ENCODE results near the gene PTRHD1.
"Not testable (repeated sequence)": the region's sequence is repeated elsewhere in the genome, so short reads cannot be mapped to it uniquely, and the experiment has no call there.

GRCh38 chr2:24805811-24806660 is 12.8 kb upstream of the PTRHD1 start:
- TF ChIP-seq CTCF (IDR thresholded peaks at IDR 0.05 in 4 of 5, conservative IDR thresholded peaks at IDR 0.05 in 1 of 5); POLR2A (IDR thresholded peaks at IDR 0.05): not testable (repeated sequence)
